Renal cortical epithelial cell (primary cell): ENCODE data around the gene TSPAN5. TPM values are rescaled to one million over a fixed set of nuclear protein-coding genes. Genes with fewer than 3 reads are reported as not detected.
A peak's percentile ranks its signal among the peaks of the same experiment; 100 is the strongest.

Experiments used
- DNase-seq: peaks from one replicate; pipeline ENCODE4 v3.0.0-alpha.2; 2011; ENCODE audit warnings: low read depth
- total RNA-seq: library from RNA; depleted of rRNA; stranded (reverse); fragments of >200 nt; gene quantifications from 2 replicates; pipeline ENCODE4 v1.2.3, GENCODE V29; 2014

Gene TSPAN5
- total RNA-seq, 1 donor from 2014 or later = 28.4 TPM

- no peak for DNase-seq
These were observed 40.9 kb downstream of the TSPAN5 start for GRCh38 chr4:98617358-98618047.

DNA sequence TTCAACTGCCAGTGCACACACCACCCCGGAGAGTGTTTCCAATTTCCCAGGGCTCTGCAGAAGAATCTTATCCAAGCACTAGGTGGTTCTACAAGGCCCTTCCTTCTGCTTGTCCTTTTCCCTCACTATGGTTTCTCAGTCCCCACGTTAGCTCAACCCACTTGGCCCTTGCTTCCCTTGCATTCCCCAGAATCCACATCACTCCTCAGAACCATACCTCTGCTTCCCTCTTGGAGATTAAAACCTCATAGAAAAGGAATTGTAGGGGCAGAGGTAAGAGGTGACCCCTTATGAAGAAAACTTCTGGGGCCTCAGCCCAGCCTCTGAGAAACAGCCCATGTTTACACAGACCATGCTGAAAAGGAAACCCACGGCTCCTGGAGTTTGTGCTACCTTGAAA lies 42.4 kb downstream of the TSPAN5 start:
- no peak for DNase-seq

DNA sequence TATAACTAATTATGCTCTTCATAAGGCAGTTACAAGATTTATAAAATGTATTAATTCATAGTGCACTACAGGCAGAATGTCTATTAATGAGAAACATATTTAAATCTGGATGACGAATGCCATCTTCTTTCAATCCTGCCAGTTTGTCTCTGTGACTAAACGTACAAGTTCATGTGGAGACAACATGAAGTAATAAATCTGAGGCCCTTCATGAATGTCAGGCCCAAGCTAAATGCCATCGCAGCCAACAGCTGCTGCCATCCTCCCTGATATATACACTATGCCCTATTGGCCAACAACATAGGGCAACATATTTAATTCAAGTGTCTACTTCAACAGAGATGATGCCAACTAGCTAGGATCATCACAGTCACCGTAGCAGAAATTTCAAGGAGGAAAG lies 43.7 kb downstream of the TSPAN5 start:
- no peak for DNase-seq

- no peak for DNase-seq
These were observed 44.3 kb downstream of the TSPAN5 start for GRCh38 chr4:98614094-98614493.

DNA sequence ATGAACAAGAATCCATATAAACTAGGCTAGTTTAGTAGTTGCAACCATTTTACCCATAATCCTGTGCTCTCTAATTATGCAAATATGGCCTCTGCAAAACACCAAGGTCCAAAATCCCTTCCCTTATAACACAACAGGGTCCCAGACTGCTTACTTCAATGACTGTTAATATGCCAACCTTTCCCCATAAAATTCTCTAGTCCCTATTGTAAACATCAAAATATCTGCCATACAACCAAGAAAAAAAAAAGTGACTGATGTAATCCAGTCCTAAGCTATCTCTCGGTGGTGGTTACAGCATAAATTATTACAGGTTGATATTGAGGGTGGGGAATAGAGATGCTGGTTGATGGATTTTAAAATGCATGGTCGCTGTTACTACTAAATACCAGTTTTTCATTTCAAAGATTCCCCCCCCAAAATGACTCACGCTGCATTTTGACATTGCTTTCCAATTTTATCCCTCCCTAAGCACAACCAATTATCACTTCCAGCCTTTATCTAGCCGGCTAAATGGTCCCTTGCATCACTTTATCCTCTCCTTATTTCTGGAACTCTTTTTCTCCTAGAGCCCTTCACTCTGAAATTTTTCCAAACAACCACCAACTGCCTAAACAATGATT lies 44.8 kb downstream of the TSPAN5 start:
- no peak for DNase-seq

DNA sequence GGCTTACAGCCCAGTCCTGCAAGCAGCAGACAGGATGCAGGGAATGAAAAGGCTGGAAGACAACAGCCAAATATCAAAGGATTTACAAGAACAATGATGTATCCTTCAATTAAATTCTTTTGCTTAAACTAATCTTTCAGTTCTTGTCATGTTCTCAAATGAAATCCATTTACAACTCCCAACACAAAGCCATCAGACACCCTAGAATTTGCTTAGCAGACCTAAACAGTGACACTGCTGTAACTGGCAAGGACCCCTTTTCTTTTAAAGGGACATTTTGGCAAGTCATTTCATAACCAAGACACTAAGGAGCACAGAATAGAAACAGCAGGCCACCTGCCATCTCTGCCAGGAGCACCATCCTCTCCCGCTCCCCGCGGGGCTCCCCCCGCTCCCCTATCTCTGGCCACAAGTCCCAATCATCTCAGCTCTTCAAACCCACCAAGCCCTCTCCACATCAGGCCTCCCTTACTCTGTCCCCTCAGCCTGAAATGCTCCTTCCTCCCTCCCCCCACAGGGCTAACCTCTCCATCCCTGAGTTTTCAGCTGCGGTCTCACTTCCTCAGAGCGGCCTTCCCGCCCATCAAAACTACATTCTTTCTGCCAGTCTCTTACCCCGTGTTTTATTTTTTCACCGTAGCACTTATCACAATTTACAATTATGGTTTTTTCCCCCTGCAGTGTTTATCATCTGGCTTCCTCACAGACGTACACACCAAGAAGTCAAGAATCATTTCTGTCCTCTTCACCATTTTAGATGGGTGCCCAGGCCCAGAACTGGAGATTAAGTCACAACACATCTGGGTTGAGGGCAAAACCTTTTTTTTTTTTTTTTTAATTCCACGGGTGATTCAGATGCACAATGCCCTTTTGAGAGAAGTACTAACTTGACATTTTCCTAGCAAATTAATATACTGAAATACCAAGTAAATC lies 45.8 kb downstream of the TSPAN5 start:
- DNase-seq = no peak

GRCh38 chr4:98611677-98612317 lies 46.6 kb downstream of the TSPAN5 start:
- DNase-seq = no peak

DNA sequence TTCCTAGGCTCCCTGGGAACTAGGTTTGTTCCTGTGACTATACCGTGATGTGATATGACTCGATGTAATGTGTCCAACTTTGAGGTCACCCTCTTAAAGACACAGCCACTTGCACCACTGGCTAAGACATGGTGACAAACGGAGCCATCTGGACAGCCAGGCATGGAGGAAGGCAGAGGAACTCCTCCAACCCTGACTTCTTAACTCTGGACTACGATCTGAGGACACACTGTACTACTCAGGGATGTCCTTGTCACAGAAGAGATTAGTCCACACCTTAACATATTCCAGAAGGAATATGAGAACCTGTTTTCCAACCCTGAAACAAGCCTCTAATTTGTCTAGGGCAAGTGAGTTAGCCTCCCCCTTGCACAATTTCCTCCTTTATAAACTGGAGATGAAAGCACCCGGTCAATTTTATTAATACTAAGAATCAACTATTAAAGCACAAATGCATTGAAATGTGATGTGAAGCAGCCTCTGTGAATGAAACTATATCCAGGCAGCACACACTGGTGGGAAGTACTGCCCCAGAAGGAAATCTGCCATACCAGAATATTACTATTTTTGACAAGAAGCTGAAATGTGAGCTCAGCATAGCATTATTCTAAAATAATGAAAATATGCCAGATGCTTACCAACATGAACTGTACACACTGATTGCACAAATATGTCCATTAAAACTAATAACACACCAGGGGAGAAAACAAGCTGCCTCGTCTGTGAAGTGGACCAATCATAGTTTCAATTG lies 47.3 kb downstream of the TSPAN5 start:
- DNase-seq = no peak

GRCh38 chr4:98610431-98610830 lies 48.0 kb downstream of the TSPAN5 start:
- no peak for DNase-seq

GRCh38 chr4:98609934-98610333 lies 48.5 kb downstream of the TSPAN5 start:
- no peak for DNase-seq

DNA sequence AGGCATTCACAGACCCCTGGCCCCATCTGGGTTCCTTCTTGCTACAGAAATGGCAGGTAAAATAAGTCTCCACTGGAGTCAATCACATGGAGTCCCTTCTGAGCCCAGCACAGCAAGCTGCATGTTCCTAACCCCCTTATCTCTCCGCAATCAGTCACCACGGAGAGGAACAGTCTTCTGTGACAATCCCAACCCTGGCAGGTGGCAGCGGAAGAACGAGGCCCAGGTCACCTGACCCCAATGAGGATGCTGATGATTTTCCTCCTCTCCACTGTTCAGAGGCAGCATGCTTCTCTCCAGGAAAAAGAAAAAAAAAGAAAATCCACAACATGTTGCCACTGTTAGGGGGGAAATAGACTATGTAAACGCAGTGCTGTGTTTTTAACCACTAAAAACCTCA lies 50.1 kb downstream of the TSPAN5 start:
- DNase-seq = no peak

GRCh38 chr4:98606894-98607293 lies 51.5 kb downstream of the TSPAN5 start:
- no peak for DNase-seq

DNA sequence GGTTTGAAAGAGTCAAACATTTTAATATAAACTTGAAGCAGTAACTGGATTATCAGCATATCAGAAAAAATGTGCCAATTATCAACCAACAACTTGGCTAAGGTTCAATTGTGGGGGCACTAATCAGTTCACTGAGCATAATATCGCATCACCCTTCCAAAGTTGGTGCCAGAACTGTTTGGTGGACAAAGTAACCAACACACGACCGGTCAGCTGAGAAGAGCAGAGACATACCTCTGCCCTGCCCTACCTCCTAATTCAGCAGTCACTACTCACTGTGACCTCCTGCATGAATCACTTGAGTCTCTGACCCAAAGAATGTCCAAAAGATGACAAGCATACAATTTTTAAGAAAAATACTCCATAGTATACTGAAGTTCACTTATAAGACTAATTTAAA lies 53.2 kb downstream of the TSPAN5 start:
- peak; percentile 66 for DNase-seq

- DNase-seq = no peak
These were observed 53.7 kb downstream of the TSPAN5 start for GRCh38 chr4:98604723-98605122.

- no peak for DNase-seq
These were observed 54.5 kb downstream of the TSPAN5 start for GRCh38 chr4:98603683-98604521.

DNA sequence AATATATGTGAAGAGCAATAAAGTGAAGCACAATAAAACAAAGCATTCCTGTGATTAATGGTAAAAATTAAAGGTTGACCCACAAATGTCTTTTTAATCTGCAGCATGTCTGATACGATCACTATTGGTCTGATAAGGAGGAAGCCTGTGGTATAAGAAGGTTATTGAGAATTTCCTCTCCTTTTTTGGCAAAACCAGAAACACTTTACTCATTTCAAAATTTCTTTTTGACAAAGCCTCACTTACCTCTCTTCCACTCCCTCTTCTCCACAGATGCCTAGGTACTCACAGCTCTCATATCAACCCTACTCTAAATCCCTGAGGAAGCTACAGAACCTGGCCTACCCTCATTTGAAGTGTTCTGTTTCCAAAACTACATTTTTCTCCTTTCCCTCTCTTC lies 56.1 kb downstream of the TSPAN5 start:
- DNase-seq = no peak

DNA sequence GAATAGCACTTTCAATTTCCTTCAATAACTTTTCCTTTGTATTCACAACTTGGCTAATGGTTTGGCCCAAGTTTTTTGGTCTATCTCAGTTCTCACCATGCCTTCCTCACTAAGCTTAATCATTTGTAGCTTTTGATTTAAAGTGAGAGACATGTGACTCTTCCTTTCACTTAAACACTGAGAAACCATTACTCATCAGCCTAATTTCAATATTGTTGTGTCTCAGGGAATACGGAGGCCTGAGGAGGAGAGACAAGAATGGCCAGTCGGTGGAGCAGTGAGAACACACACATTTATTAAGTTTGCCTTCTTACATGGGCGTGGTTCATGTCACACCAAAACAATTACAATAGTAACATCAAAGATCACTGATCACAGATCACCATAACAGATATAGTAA lies 56.7 kb downstream of the TSPAN5 start:
- DNase-seq = peak; percentile 65

DNA sequence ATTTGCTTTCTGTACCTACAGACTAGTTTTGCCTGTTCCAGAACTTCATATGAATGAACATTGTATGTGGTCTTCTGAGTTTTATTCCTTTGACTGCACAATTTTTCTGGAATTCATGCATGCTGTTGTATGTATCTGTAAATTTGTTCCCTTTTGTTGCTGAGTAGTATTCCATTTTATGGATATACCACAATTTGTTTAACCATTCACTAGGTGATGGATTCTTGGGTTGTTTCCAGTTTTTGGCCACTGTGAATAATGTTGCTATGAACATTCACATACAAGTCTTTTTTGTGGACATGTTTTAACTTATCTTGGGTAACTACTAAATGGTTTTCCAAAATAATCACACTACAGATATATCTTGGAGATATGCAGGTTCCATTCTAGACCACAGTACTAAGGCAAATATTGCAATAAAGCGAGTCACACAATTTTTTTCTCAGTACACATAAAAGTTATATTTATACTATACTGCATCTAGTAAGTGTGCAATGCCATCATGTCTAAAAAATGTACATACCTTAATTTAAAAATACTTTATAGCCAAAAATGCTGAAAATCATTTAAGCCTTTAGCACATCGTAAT lies 58.7 kb downstream of the TSPAN5 start:
- DNase-seq = no peak

DNA sequence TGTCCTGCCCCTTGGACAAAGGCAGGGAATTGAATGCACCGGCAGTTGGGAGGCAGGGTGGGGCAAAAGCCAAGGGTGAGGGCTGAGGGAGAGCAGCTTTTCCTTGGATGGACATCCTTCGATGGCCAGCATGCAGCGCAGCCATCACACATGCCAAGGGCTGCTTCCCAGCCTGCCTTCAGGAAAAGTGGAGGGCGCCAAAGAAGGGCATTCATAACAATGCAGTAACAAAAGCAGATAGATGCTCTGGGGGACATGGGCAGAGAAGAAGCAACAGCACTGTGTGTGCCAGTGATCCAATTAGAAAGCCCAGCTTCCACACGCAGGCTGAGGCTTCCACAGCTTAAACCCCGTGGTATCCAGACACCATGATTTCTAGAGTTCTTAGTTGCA lies 71.5 kb downstream of the TSPAN5 start:
- DNase-seq = no peak

GRCh38 chr4:98586291-98586961 lies 72.0 kb downstream of the TSPAN5 start:
- DNase-seq = no peak
